HEK293 (cell line): ENCODE measurements around the gene SMIM33.

Experiments
- CTCF ChIA-PET: fragments of 350-600 bp; formaldehyde crosslinking; extraction: SDS; loops from one replicate; lab custom pipeline; 2021; ENCODE audit warnings: antibody characterized with exemption; lab: Yijun Ruan, JAX
- POLR2A ChIA-PET: fragments of 300-600 bp; formaldehyde crosslinking; extraction: SDS; loops from one replicate; lab custom pipeline; 2020; ENCODE audit warnings: antibody characterized with exemption, inconsistent platforms; lab: Yijun Ruan, JAX
- H3K27ac ChIP-seq: fragments of 200-500 bp; sonication (Bioruptor generic); 2 replicates; pipeline ENCODE4 v1.5.1; 2014; ENCODE audit warnings: low read depth, low read length, control low read depth, inconsistent platforms; ENCODE audit errors: extremely low read depth
- H3K36me3 ChIP-seq, 2 experiments: fragments of 200-500 bp in 1 of 2; sonication (Bioruptor generic) in 1 of 2; 1 replicate in 1 of 2; 2 replicates in 1 of 2; pipeline ENCODE4 v1.5.1; 2014 to 2017; ENCODE audit warnings: inconsistent platforms in 2 of 2, low read length in 2 of 2; ENCODE audit not compliant: control insufficient read depth in 2 of 2, insufficient read depth in 1 of 2
- H3K4me1 ChIP-seq: fragments of 200-500 bp; sonication (Bioruptor generic); 2 replicates; pipeline ENCODE4 v1.5.1; 2014; ENCODE audit warnings: mild to moderate bottlenecking, low read length, inconsistent platforms; ENCODE audit not compliant: control insufficient read depth, insufficient read depth
- H3K4me3 ChIP-seq: 2 replicates; pipeline ENCODE4 v1.5.1; 2011; ENCODE audit warnings: low read depth, mild to moderate bottlenecking, control low read depth, low read length, moderate library complexity
- H3K9me3 ChIP-seq: fragments of 200-500 bp; sonication (Bioruptor generic); 2 replicates; pipeline ENCODE4 v1.5.1; 2014; ENCODE audit warnings: low read depth, low read length, inconsistent platforms; ENCODE audit not compliant: control insufficient read depth, insufficient read depth
- FEZF1 ChIP-seq: fragments of 450-650 bp; formaldehyde crosslinking; IDR thresholded peaks from 2 replicates; pipeline ENCODE4 v1.5.1; 2016; ENCODE audit warnings: missing biosample characterization, missing genetic modification characterization
- GLIS2 ChIP-seq: fragments of 450-650 bp; formaldehyde crosslinking; IDR thresholded peaks from 2 replicates; pipeline ENCODE4 v1.5.1; 2016; ENCODE audit warnings: missing biosample characterization, missing genetic modification characterization
- HOXC10 ChIP-seq: sonication (generic); formaldehyde crosslinking; IDR thresholded peaks from 2 replicates; pipeline ENCODE4 v1.8.1; 2023; ENCODE audit warnings: mild to moderate bottlenecking, missing genetic modification reagents
- KLF1 ChIP-seq: fragments of 450-650 bp; formaldehyde crosslinking; IDR thresholded peaks from 2 replicates; pipeline ENCODE4 v1.5.1; 2016; ENCODE audit warnings: missing biosample characterization, missing genetic modification characterization
- OVOL3 ChIP-seq: fragments of 450-650 bp; formaldehyde crosslinking; IDR thresholded peaks from 2 replicates; pipeline ENCODE4 v1.5.1; 2016; ENCODE audit warnings: missing biosample characterization, missing genetic modification characterization
- WT1 ChIP-seq: fragments of 450-650 bp; formaldehyde crosslinking; IDR thresholded peaks from 2 replicates; pipeline ENCODE4 v1.5.1; 2016; ENCODE audit warnings: missing biosample characterization, missing genetic modification characterization
- ZBTB1 ChIP-seq: fragments of 450-650 bp; formaldehyde crosslinking; IDR thresholded peaks from 2 replicates; pipeline ENCODE4 v1.5.1; 2016; ENCODE audit warnings: missing biosample characterization, missing genetic modification characterization
- ZFHX2 ChIP-seq: fragments of 450-650 bp; formaldehyde crosslinking; conservative IDR thresholded peaks from 2 replicates; pipeline ENCODE4 v1.5.1; 2016; ENCODE audit warnings: missing biosample characterization, missing genetic modification characterization
- ZNF157 ChIP-seq: fragments of 450-650 bp; formaldehyde crosslinking; IDR thresholded peaks from 2 replicates; pipeline ENCODE4 v1.5.1; 2016; ENCODE audit warnings: missing biosample characterization, missing genetic modification characterization
- ZNF23 ChIP-seq: fragments of 450-650 bp; formaldehyde crosslinking; IDR thresholded peaks from 2 replicates; pipeline ENCODE4 v1.5.1; 2016; ENCODE audit warnings: missing biosample characterization, missing genetic modification characterization, borderline replicate concordance
- ZNF391 ChIP-seq: fragments of 450-650 bp; formaldehyde crosslinking; IDR thresholded peaks from 2 replicates; pipeline ENCODE4 v1.5.1; 2016; ENCODE audit warnings: low read depth, missing biosample characterization, missing genetic modification characterization, borderline replicate concordance
- ZNF394 ChIP-seq: fragments of 450-650 bp; formaldehyde crosslinking; IDR thresholded peaks from 2 replicates; pipeline ENCODE4 v1.5.1; 2016; ENCODE audit warnings: missing biosample characterization, missing genetic modification characterization, mild to moderate bottlenecking, moderate library complexity, borderline replicate concordance
- ZNF48 ChIP-seq: fragments of 450-650 bp; formaldehyde crosslinking; IDR thresholded peaks from 2 replicates; pipeline ENCODE4 v1.5.1; 2016; ENCODE audit warnings: missing biosample characterization, missing genetic modification characterization
- ZNF501 ChIP-seq: fragments of 450-650 bp; formaldehyde crosslinking; IDR thresholded peaks from 2 replicates; pipeline ENCODE4 v1.5.1; 2016; ENCODE audit warnings: missing biosample characterization, missing genetic modification characterization
- ZNF510 ChIP-seq: fragments of 450-650 bp; formaldehyde crosslinking; IDR thresholded peaks from 2 replicates; pipeline ENCODE4 v1.5.1; 2018; ENCODE audit warnings: mild to moderate bottlenecking, missing genetic modification characterization, missing biosample characterization; ENCODE audit not compliant: insufficient replicate concordance
- ZNF610 ChIP-seq: fragments of 450-650 bp; formaldehyde crosslinking; IDR thresholded peaks from 2 replicates; pipeline ENCODE4 v1.5.1; 2016; ENCODE audit warnings: missing biosample characterization, missing genetic modification characterization, borderline replicate concordance
- ZNF654 ChIP-seq: fragments of 450-650 bp; formaldehyde crosslinking; IDR thresholded peaks from 2 replicates; pipeline ENCODE4 v1.5.1; 2016; ENCODE audit warnings: low read depth, missing biosample characterization, missing genetic modification characterization
- ZNF660 ChIP-seq: fragments of 450-650 bp; IDR thresholded peaks from 2 replicates; pipeline ENCODE4 v1.5.1; 2018; ENCODE audit warnings: missing biosample characterization, mild to moderate bottlenecking, missing genetic modification characterization
- ZNF747 ChIP-seq: fragments of 450-650 bp; formaldehyde crosslinking; IDR thresholded peaks from 2 replicates; pipeline ENCODE4 v1.5.1; 2016; ENCODE audit warnings: missing biosample characterization, missing genetic modification characterization
- ZNF76 ChIP-seq: fragments of 450-650 bp; formaldehyde crosslinking; IDR thresholded peaks from 2 replicates; pipeline ENCODE4; 2016; ENCODE audit warnings: low read depth, missing biosample characterization, missing genetic modification characterization, borderline replicate concordance
- ZSCAN23 ChIP-seq: fragments of 450-650 bp; formaldehyde crosslinking; IDR thresholded peaks from 2 replicates; pipeline ENCODE4 v1.5.1; 2016; ENCODE audit warnings: missing biosample characterization, missing genetic modification characterization
- TF ChIP-seq, protein P1 (sequence below): fragments of 450-650 bp; formaldehyde crosslinking; IDR thresholded peaks from 2 replicates; pipeline ENCODE4 v1.5.1; 2016; ENCODE audit warnings: missing biosample characterization, missing genetic modification characterization
- TF ChIP-seq, protein P2 (sequence below): fragments of 450-650 bp; formaldehyde crosslinking; IDR thresholded peaks from 2 replicates; pipeline ENCODE4 v1.5.1; 2016; ENCODE audit warnings: missing biosample characterization, missing genetic modification characterization, borderline replicate concordance
- TF ChIP-seq, protein P3 (sequence below): fragments of 450-650 bp; formaldehyde crosslinking; IDR thresholded peaks from 2 replicates; pipeline ENCODE4 v1.5.1; 2017; ENCODE audit warnings: missing biosample characterization, mild to moderate bottlenecking, missing genetic modification characterization, moderate library complexity

The SMIM33 gene

DNA sequence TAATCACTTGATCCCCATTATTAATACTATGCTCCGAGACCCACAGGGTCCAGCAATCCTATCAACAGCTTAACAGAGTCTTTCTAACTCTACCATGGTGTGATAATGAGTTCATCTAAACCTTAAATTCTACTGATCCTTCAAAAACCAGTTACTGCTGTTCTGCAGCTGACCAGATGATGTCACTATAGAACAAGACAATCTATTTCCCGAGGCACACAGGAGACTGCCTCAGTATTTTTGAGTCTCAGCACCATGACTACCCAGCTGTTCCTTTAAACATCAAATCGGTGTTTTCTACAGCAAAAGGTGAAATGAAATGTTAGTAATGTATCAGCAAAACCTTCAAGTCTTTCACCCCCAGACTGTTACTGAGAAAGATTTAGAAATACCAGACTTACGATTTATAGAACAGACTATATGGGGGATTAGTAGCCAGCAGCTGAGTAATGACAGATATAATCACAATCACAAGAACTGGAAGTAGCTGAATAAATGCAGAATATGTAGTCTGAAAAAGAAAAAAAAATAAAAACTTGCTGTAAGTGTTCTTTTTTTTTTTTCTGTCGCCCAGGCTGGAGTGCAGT lies 48.4 kb upstream of the SMIM33 start (continued):
- TF ChIP-seq, protein P1, sequence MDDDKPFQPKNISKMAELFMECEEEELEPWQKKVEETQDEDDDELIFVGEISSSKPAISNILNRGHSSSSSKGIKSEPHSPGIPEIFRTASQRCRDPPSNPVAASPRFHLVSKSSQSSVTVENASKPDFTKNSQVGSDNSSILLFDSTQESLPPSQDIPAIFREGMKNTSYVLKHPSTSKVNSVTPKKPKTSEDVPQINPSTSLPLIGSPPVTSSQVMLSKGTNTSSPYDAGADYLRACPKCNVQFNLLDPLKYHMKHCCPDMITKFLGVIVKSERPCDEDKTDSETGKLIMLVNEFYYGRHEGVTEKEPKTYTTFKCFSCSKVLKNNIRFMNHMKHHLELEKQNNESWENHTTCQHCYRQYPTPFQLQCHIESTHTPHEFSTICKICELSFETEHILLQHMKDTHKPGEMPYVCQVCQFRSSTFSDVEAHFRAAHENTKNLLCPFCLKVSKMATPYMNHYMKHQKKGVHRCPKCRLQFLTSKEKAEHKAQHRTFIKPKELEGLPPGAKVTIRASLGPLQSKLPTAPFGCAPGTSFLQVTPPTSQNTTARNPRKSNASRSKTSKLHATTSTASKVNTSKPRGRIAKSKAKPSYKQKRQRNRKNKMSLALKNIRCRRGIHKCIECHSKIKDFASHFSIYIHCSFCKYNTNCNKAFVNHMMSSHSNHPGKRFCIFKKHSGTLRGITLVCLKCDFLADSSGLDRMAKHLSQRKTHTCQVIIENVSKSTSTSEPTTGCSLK, result no peak
- no peak for TF ChIP-seq ZNF157
- TF ChIP-seq, protein P2, sequence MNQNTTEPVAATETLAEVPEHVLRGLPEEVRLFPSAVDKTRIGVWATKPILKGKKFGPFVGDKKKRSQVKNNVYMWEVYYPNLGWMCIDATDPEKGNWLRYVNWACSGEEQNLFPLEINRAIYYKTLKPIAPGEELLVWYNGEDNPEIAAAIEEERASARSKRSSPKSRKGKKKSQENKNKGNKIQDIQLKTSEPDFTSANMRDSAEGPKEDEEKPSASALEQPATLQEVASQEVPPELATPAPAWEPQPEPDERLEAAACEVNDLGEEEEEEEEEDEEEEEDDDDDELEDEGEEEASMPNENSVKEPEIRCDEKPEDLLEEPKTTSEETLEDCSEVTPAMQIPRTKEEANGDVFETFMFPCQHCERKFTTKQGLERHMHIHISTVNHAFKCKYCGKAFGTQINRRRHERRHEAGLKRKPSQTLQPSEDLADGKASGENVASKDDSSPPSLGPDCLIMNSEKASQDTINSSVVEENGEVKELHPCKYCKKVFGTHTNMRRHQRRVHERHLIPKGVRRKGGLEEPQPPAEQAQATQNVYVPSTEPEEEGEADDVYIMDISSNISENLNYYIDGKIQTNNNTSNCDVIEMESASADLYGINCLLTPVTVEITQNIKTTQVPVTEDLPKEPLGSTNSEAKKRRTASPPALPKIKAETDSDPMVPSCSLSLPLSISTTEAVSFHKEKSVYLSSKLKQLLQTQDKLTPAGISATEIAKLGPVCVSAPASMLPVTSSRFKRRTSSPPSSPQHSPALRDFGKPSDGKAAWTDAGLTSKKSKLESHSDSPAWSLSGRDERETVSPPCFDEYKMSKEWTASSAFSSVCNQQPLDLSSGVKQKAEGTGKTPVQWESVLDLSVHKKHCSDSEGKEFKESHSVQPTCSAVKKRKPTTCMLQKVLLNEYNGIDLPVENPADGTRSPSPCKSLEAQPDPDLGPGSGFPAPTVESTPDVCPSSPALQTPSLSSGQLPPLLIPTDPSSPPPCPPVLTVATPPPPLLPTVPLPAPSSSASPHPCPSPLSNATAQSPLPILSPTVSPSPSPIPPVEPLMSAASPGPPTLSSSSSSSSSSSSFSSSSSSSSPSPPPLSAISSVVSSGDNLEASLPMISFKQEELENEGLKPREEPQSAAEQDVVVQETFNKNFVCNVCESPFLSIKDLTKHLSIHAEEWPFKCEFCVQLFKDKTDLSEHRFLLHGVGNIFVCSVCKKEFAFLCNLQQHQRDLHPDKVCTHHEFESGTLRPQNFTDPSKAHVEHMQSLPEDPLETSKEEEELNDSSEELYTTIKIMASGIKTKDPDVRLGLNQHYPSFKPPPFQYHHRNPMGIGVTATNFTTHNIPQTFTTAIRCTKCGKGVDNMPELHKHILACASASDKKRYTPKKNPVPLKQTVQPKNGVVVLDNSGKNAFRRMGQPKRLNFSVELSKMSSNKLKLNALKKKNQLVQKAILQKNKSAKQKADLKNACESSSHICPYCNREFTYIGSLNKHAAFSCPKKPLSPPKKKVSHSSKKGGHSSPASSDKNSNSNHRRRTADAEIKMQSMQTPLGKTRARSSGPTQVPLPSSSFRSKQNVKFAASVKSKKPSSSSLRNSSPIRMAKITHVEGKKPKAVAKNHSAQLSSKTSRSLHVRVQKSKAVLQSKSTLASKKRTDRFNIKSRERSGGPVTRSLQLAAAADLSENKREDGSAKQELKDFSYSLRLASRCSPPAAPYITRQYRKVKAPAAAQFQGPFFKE (tag by site-specific recombination), result no peak
- TF ChIP-seq ZNF660 (tag by site-specific recombination), result no peak

DNA sequence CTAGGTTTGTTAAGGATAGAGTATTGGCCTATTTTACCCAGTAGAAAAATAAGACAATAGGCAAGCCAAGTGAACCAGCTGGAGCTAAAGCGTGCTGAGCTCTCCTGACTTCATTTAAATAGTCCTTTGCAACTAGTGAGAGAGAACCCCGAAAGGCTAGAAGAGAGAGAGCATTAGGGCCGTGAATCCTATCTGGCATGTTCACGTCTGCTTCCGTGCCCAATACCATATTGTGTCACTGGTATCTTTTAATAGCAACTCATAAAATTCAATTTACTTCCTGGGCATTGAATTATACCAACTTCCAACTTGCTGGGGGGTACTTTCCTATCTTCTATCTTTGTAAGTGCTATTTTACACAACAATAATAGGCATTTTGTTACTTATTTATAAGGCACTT lies 45.3 kb upstream of the SMIM33 start:
- TF ChIP-seq WT1 (no peak), ZNF610 (tag by site-specific recombination) (no peak), ZNF394 (tag by site-specific recombination) (no peak), ZNF501 (tag by site-specific recombination) (no peak), ZBTB1 (tag by site-specific recombination) (no peak), OVOL3 (tag by site-specific recombination) (no peak)
- H3K27ac ChIP-seq, result no peak overlapping the region
- no peaks in the 10 kb centered on the region for H3K9me3 ChIP-seq
- H3K4me3 ChIP-seq, result no peak overlapping the region
- CTCF ChIA-PET, result interaction anchor here (0.6 to 9.2 kb wide), 2 partner anchors 40 to 88 kb away, joined by 3 to 246 read pairs; no protein-coding TSS in a partner anchor
- POLR2A ChIA-PET, result interaction anchor here (0.8 kb wide), 1 partner anchor 14 kb away, joined by 6 read pairs; the partner anchor contains the start of gene DNAJC18
- peaks cover 64 to 67% of the 10 kb centered on the region in 2 experiments for H3K36me3 ChIP-seq
- H3K4me1 ChIP-seq, result no peaks in the 10 kb centered on the region

DNA sequence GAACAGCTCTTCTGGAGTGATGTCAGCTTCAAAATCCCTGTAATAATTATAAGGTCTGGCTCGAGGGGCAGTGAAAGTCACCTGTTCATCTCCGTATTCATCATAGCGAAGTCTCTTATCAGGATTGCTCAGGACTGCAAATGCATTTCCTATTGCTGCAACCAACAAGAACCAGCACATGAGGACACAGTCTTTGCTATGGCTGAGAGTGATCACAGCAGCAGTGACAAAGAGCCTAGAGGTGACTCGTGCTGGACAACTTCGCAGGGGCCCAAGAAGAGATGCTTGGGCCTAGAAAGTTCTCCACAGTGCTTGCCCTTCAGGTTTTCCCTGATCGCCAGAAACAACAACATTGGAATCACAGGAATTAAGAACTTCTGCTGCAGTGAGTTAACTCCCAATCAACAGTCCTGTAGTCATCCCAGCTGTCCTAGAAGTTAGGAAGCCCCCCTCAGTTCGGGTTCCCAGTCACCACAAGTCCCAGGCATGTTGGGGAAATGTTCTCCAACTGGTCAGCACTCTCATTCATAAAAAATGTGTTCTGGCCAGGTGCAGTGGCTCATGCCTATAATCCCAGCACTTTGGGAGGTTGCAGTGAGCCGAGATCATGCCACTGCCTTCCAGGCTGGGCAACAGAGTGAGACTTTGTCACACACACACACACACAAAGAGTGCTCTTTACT lies 44.5 kb upstream of the SMIM33 start:
- CTCF ChIA-PET, result interaction anchor here (0.8 to 9.2 kb wide), 2 partner anchors 88 to 121 kb away, joined by 3 to 246 read pairs; no protein-coding TSS in a partner anchor
- POLR2A ChIA-PET, result interaction anchor here (0.8 kb wide), 1 partner anchor 13 kb away, joined by 6 read pairs; the partner anchor contains the start of gene DNAJC18
- TF ChIP-seq GLIS2 (tag by site-specific recombination) (no peak), ZNF23 (tag by site-specific recombination) (no peak), ZNF747 (no peak), ZNF510 (no peak), ZNF391 (no peak), ZNF48 (tag by site-specific recombination) (no peak), ZFHX2 (tag by site-specific recombination) (no peak), FEZF1 (tag by site-specific recombination) (no peak), ZSCAN23 (tag by site-specific recombination) (no peak), ZNF76 (tag by site-specific recombination) (no peak), ZNF654 (no peak), HOXC10 (no peak), KLF1 (tag by site-specific recombination) (no peak)
- TF ChIP-seq, protein P3, sequence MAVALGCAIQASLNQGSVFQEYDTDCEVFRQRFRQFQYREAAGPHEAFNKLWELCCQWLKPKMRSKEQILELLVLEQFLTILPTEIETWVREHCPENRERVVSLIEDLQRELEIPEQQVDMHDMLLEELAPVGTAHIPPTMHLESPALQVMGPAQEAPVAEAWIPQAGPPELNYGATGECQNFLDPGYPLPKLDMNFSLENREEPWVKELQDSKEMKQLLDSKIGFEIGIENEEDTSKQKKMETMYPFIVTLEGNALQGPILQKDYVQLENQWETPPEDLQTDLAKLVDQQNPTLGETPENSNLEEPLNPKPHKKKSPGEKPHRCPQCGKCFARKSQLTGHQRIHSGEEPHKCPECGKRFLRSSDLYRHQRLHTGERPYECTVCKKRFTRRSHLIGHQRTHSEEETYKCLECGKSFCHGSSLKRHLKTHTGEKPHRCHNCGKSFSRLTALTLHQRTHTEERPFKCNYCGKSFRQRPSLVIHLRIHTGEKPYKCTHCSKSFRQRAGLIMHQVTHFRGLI (tag by site-specific recombination), result no peak

More for the DNA sequence above, 44.5 kb upstream of the SMIM33 start:
- Histone ChIP-seq H3K27ac (no peak overlapping the region), H3K4me1 (no peaks in the 10 kb centered on the region), H3K4me3 (no peak overlapping the region), H3K9me3 (no peaks in the 10 kb centered on the region), H3K36me3 (peaks cover 56 to 61% of the 10 kb centered on the region in 2 experiments)
